Eye (tissue), 1 donor: Measurements from ENCODE around the gene PLCL1.

Source experiments
- DNase-seq: peaks from one replicate; pipeline ENCODE4 v3.0.0-alpha.2; 2015

Gene PLCL1

DNA sequence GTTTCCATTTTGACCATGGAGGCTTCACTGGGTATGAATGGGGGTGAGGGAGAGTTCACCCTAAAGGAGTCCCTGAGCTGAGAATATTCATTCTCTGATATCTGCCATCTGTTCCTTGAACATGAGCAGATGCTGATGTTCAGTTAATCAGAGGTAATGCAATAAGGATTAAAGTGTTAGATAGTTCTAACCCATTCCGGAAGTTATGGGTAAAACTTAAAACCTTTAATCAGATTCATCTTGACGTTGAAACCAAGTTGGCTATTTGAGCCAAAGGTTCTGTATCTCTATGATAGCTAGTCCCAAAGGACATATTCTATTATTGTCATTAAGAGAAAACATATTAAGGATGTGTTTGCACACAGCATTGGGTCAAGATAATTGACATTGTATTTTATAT is 268.9 kb downstream of the PLCL1 start:
- peak; percentile 12 for DNase-seq

DNA sequence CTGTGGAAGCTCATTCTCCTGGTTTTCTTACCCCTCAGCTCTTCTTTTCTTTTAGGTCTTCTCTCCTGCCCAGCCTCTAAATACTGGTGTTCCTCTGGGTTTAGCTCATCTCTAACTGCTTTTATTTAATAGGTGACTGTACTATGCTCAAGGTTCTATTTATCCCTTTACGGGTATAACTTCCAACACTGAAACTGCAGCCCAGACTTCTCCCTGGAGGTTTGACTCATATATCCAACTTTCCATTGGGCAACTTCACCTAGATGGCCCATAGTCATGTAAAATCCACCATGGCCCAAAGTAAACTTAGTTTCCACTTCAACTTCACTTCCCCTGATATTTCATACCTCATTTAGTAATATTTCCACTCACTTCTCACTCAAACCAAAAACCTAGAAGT is 273.1 kb downstream of the PLCL1 start:
- no peak for DNase-seq

DNA sequence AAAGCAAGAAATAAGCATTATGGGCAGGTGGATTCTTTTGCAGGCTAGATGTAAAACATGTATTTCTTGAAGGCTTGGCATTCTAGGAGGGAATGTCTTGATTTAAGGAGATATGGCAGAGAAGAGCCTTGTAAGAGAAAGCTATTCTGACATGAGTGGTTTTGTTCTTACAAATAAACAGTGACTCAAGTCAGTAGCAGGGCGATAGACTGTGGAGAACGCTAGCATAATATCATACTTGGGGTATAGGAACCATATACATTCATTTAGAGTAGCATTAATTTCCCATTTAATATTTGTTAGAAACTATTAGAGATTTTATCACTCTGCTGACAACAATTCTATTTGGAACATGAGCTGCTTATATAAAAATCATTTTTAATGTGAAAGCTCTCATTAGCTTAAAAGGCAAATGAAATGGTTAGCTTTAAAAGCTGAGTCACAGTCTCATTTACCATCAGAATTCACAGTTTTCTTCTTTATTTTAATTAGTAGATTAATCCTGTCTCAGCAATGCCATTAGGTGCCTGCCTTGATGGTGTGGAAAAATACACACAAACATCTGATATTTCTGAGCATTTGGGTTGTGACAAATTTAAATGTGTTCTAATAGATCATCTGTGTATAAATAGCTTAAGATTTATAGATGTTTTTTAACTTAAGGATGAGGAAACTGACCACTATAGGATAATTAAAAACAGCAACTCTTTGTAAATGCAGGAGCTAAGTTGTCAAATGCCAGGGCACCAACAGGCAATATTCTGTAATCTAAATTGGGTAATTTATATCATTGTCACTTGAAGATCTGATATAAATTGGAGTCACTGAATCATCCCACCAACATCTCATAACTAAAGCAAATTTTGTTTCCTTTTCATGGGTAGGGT is 276.7 kb downstream of the PLCL1 start:
- no peak for DNase-seq

DNA sequence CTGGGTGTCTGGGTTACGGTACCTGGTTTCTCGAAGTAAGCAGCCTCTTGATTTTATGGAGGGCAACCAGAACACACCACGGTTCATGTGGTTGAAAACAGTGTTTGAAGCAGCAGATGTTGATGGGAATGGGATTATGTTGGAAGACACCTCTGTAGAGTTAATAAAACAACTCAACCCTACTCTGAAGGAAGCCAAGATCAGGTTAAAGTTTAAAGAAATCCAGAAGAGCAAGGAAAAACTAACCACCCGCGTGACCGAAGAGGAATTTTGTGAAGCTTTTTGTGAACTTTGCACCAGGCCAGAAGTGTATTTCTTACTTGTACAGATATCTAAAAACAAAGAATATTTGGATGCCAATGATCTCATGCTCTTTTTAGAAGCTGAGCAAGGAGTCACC is 279.8 kb downstream of the PLCL1 start:
- DNase-seq: no peak

DNA sequence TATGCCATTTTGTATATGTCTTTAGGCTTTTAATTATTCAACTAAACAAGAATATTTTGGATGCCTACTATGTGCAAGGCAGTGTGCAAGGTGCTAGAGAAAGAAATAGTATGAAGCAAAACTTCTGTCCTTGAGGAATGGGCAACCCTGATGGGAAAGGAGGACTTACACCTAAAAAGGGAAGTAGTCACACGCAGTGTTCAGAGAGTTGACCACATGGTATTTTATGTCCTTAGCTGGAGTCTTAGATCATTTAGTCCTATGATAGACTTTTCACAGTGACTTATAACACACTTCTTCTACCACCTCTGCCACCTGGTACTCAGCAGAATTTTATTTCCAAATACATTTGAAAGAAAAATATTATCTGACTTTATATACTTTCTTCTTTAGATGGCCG is 291.6 kb downstream of the PLCL1 start:
- no peak for DNase-seq

DNA sequence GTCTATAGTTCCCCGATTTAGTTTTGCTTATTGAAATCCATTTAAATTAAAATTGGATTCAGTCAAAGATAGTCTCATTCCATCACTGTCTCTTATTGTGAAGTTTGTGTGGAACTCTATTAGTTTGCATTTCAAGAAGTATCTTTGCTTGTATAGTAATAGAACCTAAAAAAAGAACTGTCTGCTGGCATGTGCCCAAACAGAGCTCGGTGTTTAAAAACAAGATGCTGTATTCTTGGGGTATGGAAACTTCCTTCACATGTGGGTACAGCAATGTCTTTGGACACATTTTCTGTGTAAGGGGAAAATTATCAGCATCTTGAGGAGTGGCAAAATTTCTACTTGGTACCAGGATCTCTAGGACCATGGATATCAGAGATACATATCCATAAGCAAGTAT is 292.6 kb downstream of the PLCL1 start:
- no peak for DNase-seq

DNA sequence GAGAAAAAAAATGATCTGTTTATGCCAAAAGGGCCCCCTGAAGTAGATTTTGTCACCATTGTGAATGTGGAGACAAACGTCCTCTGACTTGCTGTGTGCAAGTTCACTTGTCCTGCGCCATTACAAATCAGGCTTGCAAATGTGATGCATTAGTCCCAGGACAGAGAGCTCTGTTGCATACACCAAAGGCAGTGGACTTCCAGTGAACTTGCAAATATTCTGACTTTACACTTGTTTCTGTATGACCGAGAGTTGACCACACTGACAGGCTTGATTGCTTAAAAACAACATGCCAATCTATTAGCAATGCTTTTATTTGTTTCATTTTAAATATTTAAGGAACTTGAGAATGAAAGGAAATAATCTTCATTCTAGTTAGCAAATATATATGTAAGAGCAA is 293.2 kb downstream of the PLCL1 start:
- DNase-seq: no peak

DNA sequence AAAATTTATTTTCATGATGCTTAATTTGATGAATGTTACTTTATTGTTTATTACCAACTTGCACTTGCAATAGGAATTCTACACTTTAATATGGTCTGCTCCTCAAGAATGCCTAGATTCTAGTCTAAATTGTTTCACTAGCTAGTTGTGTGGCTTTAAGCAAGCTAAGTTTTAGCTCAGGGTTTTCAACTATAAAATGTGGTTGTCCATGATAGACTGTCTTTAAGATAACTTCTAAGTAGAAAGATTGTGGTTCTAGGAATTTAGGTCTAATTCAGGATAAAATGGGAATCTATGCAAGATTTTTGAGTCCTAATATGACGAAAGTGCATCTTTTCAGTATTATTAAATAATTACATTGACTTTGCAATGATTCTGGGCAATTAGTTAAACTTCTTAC is 294.0 kb downstream of the PLCL1 start:
- no peak for DNase-seq

DNA sequence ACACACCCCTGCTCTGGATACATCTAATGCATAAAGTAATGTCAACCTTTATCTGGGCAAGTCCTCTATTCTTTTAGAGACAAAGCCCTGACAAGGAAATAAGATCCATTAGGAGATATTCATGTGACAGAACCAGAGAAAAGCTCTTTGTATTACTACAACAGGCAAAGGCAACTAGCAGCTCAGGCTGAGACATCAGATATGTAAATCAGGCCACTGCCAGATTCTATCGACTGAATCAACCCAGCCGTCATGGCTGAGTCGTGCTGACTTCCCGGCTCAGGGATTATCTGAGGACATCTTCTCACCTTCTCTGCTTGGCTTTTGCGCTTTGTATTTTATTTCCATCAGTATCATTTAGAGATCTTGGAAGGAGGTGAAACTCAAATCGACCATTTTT is 294.5 kb downstream of the PLCL1 start:
- peak; percentile 26 for DNase-seq

DNA sequence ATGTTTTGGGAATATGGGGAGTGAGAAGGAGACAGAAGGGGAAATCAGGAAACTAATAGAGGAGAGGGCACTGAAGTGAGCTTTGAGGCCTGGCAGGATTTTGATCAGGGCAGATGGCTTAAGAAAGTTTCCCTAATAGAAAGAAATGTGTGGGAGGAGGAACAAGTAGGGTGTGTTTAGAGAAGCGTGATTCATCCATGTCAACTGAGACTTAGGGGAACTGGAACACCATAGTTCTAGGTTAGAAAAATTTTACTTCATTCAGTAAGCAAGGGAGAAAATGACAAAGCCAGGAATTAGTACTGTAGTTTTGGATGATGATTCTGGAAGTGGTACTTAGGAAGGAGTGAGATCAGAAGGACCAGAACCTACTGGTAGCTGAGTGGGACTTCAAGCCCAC is 296.0 kb downstream of the PLCL1 start:
- DNase-seq: no peak

DNA sequence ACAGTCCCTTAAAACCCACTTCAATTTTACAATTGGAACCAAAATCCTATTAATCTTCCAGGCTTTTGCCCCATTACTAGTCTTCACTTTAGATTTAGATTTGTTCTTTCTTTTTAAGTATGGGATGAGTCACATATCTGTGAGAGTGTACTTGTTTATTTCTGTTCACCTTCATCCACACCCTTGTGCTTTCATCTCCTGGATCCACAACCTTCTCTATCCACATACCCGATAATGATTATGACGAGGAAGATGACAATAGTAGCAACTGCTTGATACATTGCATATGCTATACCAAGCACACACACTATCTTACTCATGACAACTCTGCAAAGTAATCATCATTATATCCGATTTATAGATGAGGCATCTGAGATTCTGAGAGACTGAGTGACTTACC is 297.3 kb downstream of the PLCL1 start:
- DNase-seq: no peak

DNA sequence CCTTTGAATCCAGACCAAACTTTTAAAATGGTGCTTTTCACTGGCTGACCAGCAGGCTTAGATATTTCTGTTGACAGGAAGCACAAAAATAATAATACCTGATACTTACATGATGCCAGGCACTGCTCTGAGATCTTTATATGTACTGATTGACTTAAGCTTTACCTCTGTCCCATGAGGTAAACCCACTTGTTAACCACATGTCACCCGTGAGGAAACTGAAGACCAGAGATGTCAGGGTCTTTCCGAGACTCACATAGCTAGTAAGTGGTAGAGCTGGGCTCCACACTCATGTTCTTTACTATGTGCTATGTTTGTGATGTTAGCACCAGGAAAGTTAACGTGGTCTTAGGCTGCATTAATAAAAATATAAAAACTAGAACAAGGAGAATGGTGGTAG is 297.7 kb downstream of the PLCL1 start:
- DNase-seq: no peak

DNA sequence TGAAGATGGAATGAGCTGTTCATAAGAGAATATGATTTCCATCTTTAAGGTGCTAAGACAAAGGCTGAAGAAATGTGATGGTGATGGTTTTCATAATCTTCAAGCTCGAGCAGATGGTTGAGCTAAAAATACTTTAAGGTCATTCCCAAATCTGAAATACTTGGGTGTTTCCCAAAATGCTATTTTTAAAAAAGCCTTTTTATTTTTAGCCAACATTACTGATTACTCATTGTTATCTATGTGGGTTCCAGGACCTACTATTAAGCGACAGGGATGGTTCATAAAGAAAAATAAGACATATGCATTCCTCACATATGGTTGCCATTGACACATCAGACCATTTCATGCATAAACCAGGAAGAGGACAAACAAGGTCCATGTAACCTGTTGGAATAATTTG is 298.5 kb downstream of the PLCL1 start:
- no peak for DNase-seq

DNA sequence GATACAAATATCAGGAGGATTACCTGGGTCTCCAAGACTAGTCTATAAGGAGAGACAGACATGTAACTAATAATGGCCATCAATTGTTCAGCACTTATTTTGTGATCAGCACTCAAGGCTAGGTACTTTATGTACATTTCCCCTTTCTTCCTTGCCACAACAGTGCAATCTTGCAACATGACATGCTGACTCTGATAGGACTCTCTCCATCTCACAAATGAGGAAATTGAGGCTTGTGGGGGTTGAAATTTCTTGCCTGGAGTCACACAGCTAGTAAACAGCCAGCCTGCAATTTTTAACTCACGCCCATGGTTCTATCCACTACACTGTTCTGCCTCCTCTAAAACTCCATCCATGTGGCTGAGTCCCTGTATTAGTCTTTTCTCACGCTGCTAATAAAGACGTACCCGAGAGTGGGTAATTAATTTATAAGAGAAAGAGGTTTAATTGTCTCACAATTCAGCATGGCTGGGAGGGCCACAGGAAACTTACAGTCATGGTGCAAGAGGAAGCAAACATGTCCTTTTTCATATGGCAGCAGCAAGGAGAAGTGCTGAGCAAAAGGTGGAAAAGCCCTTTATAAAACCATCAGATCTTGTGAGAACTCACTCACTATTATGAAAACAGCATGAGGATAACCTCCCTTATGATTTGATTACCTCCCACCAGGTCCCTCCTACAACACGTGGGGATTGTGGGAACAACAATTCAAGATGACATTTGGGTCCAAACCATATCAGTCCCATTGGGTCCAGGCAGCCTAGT is 302.4 kb downstream of the PLCL1 start:
- no peak for DNase-seq

DNA sequence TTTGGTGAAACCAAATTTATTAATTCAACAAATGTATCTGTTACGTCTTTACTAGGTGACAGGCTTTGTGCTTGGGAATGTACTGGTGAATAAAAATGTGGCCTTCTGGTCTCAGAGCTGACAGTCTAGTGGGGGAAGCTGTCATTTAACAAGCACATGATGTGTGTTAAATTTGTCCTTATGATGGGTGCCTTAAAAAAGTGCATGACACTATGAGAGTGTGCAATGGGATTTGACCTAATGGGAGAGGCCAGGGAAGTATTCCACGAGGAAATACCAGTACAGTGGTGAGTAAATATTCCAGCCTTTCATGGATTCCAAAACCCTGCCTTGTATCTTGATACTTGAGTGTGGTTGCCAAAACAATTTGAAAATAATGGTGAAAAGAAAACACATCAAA is 308.9 kb downstream of the PLCL1 start:
- DNase-seq: no peak

DNA sequence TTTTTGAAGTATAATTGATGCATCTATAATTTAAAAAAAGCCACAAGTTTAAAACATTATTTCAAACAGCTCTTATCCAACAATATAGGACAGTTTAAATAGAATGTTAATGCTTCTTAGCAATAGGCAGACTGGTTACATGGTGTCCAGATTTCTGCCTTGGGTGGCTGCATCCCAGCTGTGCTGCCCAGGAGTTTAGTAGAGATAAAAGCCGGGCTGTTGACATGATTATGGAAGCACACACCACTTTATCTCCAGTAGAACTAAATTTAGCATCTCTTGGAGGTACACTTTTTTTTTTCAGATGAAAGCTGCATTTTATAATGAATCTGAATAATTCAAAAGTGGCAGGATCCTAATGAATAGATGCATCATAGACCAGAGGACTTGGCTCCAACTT is 309.7 kb downstream of the PLCL1 start:
- no peak for DNase-seq

DNA sequence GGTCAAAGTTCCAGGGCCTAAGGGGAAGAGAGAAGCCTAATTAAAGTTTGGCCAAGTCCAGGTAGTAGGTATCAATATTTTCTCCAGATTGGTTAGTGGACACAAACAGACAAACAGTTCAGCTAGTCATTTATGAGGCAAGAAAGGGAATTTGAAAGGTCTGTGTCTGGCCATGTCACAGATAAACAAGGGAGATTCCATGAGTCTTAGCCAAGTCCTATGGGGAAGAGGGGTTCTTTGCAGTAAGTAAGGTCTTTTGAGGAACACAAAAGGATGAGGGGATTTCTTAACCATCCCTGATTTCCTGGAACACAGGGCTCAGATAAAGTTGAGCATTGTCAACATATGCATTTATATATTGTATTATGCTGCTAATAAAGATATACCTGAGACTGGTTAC is 310.8 kb downstream of the PLCL1 start:
- no peak for DNase-seq

DNA sequence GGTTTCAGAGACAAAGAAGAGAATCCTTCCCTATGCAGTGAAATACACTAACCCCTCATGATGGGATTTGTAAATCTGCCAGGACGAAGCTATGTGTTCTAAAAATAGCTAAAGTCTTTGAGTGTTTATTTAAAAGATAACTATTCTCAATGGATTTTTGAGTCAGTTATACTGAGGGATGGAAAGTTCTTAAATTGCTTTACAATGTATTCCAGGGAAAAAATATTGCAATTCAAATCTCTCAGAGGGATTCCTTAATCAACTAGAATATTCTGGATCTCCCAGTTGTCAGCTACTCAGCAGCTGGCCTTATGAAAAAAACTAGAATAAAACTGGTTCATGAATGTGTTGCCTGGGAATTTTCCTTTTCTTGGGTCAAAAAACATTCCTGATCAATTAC is 312.4 kb downstream of the PLCL1 start:
- peak; percentile 18 for DNase-seq

DNA sequence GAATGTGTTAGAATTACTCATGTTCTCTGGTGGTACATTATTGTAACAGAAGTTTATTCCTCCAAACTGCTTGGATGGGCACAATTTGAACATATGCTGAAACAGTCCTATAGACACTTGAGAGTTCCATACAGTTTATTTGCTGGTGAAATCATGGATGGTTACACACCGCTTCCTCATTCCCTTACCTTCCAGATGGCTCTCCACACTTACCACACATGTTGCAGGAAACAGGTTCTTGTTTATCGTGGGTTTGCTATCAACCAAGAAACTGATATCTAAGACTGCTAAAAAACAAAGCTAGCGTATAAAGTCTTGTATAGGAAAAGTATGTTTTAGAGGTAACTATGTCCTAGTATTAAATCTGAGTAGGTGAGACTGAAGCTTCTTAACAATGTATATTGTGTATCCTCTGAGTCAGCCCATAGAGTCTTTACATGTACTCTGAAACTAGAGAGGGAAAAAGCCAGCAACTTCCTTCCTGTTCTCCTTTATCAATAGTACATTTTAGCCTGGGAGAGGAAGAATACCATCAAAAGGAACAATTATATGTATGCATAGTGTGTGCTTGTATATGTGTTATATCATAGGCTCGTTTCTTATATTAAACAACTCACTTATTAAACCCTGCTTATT is 313.1 kb downstream of the PLCL1 start:
- DNase-seq: no peak

DNA sequence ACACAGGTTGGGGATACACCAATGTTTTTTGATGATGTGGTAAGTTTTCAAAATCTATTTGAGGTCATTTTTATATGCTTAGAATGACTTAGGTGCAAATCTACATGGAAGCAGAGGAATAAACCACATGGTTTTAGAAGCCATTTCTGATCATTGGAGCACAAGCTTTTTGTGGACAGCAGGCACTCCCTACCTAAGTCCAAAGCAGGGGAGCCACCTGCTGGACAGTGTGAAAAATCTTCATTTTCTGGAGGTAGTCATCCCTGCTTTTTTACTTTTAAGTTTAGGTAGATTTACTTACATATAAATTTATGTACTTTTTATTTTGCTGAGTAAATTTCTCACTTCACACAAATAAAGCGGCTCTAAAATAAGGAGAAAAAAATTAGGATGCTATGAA is 323.2 kb downstream of the PLCL1 start:
- peak; percentile 61 for DNase-seq

DNA sequence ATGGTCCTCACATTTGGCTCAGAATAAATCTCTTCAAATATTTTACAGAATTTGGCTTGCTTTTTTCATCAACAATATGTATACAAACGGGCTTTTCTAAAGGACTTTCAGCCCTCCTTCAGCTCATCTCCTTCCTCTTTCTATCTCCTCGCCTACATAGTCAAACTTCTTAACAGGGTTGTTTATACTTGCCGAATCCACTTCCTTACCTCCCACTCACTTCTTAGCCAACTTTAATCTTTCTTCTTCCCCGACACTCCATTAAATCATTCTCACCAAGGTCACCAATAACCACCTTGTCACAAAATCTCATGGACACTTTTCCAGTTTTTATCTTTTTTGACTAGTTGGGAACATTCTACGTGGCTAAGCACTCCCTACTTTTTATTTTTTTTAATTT is 325.2 kb downstream of the PLCL1 start:
- DNase-seq: no peak

DNA sequence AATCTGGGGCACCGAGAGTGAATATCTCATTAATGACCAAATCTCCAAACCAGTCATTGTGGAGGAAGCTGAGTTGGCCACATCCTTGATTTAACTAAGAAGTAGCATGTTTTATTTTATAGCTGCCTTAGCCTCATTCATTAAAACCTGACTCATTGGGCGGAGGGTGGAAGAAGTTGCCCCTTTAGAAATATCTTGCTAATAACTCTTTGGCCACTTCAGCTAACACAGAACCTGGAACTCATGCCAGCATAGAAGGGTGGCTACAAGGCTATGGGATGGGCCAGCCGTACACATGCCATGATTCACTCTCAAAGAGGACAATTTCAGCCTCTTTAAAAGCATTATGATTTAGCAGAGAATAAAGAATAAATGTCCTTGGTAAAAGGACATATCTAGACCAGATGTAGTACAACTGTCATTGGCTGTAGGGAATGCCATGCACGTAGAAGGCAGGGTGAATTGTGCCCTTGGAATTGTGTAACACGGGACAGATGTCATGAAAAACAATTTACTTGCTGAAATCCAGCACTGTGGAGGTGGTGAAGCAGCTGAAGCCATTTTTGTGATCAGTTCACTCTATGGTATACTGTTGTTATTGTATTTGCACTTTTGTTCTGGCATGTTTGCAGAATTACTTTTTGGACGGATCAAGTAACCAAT is 330.0 kb downstream of the PLCL1 start:
- no peak for DNase-seq

DNA sequence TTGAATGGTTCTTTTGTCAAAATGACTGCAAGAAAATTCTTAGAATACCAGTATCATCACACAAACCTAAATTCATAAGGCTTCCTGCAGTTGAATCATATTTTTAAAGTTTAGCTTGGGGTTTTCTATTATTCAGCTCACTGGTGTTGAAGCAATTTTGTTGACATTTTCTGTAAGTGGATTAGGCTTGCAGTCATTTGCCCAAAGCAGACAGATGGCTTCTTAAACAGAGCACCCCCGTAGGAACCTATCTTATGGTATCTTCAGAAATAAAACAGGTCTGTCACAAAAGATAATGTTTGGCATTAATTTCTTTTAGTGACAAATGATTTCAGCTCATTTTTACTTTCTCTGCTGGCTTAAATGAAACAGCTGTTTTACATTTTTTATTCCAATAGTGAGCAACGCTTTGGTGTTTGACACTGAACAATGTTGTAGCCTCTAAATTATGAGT is 331.1 kb downstream of the PLCL1 start:
- peak; percentile 60 for DNase-seq
